Colonic mucosa (tissue), 4 donors: ENCODE data around the gene PLXNA3. TPM values are rescaled to one million over a fixed set of nuclear protein-coding genes. Genes with fewer than 3 reads are reported as not detected.

Experiments
- DNase-seq: peaks from one replicate; pipeline ENCODE4 v3.0.0-alpha.2; 2020
- H3K27ac ChIP-seq: fragments of 200-600 bp; one replicate; pipeline ENCODE4 v1.8.0; 2021
- H3K27me3 ChIP-seq: fragments of 200-600 bp; one replicate; pipeline ENCODE4 v1.8.0; 2021
- H3K36me3 ChIP-seq: fragments of 200-600 bp; one replicate; pipeline ENCODE4 v1.8.0; 2021
- H3K4me1 ChIP-seq: fragments of 200-600 bp; one replicate; pipeline ENCODE4 v1.8.0; 2021; ENCODE audit warnings: mild to moderate bottlenecking
- H3K4me3 ChIP-seq: fragments of 200-600 bp; one replicate; pipeline ENCODE4 v1.8.0; 2021
- H3K9ac ChIP-seq, 2 donors: one replicate each; pipeline ENCODE4 v1.7.0; 2013; ENCODE audit warnings: control low read depth in 2 of 2, low read depth in 2 of 2, low read length in 2 of 2
- H3K9me3 ChIP-seq: fragments of 200-600 bp; one replicate; pipeline ENCODE4 v1.8.0; 2021
- intact Hi-C: fragments of 100-400 bp; cut with DNase I; formaldehyde crosslinking; loops from one replicate; pipeline ENCODE4 v1.14.1; 2022
- total RNA-seq, 2 donors: library from RNA; stranded (reverse); fragmentation: NEBNext Ultra II Directional in 1 of 2; extraction: Animal tissue kit (Norgen Biotek cat#: 25700) in 1 of 2; gene quantifications; one replicate each; pipeline ENCODE4 v1.2.1, GENCODE V29; 2021
- TF ChIP-seq, protein P1 (sequence below): fragments of 200-600 bp; IDR thresholded peaks from one replicate; pipeline ENCODE4 v1.8.0; 2022; ENCODE audit warnings: antibody characterized with exemption, mild to moderate bottlenecking
- donor health status: healthy.
- donor health status: DM: no; HTN: no; CAD: no.
- donor health status: DM: no; HTN: no; CAD: no.

Gene PLXNA3
- total RNA-seq, 2 donors from 2014 or later: 37.7 to 43.9 TPM

- Histone ChIP-seq H3K36me3 (no peaks in the 10 kb centered on the region), H3K9ac (no peak overlapping the region), H3K27me3 (no peaks in the 10 kb centered on the region), H3K9me3 (no peaks in the 10 kb centered on the region), H3K27ac (no peak overlapping the region), H3K4me3 (no peak overlapping the region), H3K4me1 (no peaks in the 10 kb centered on the region)
- no peak for DNase-seq
- intact Hi-C loops: no loop called here
- TF ChIP-seq, protein P1, sequence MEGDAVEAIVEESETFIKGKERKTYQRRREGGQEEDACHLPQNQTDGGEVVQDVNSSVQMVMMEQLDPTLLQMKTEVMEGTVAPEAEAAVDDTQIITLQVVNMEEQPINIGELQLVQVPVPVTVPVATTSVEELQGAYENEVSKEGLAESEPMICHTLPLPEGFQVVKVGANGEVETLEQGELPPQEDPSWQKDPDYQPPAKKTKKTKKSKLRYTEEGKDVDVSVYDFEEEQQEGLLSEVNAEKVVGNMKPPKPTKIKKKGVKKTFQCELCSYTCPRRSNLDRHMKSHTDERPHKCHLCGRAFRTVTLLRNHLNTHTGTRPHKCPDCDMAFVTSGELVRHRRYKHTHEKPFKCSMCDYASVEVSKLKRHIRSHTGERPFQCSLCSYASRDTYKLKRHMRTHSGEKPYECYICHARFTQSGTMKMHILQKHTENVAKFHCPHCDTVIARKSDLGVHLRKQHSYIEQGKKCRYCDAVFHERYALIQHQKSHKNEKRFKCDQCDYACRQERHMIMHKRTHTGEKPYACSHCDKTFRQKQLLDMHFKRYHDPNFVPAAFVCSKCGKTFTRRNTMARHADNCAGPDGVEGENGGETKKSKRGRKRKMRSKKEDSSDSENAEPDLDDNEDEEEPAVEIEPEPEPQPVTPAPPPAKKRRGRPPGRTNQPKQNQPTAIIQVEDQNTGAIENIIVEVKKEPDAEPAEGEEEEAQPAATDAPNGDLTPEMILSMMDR: no peak
These were observed 12.4 kb downstream of the PLXNA3 start for GRCh38 chrX:154470434-154470833.

GRCh38 chrX:154470914-154471568, 13.0 kb downstream of the PLXNA3 start:
- Histone ChIP-seq H3K36me3 (no peaks in the 10 kb centered on the region), H3K9me3 (no peaks in the 10 kb centered on the region), H3K4me3 (no peak overlapping the region), H3K27me3 (no peaks in the 10 kb centered on the region), H3K9ac (no peak overlapping the region), H3K4me1 (no peaks in the 10 kb centered on the region), H3K27ac (no peak overlapping the region)
- DNase-seq: no peak
- intact Hi-C loops: no loop called here
- TF ChIP-seq, protein P1: no peak

DNA sequence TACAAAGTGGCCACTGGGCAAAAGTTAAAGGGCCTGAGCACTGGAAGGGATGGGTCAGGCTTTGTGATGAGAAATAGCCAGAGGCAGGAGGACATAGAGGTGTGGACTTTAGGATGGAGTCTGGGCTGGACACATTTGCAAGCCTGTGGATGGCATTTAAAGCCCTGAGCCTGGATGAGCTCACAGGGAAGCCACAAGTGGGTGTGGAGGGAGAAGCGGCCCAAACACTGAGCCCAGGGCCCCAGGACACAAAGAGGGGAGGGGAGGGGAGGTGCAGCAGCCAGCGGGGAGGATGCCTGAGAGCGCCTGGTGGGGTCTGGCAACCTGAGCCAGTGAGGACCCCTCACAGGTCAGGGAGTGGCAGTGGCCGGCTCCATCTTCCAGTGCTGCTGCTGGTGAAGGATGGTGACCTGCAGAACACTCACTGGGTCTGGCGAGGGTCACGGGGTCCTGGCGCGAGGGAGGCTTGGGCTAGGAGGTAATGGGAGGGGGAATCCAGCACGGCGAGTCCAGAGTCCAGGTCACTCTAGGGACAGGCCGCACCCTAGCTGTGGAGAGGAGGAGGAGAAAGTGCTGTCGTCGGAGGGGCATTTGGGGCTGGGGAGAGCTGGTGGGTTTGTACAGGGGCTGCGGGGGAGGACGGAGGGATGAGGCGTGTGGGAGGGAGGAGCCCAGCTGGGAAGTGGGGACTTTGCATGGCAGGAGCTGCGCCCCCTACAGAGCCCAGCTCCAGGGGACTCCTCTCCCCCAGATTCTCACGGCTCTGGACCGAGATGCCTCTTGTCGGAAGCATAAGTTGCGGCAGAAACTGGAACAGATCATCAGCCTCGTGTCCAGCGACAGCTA, 14.0 kb downstream of the PLXNA3 start:
- intact Hi-C loops: no loop called here
- Histone ChIP-seq H3K27ac (no peak overlapping the region), H3K36me3 (no peaks in the 10 kb centered on the region), H3K9ac (no peak overlapping the region), H3K9me3 (no peaks in the 10 kb centered on the region), H3K4me1 (no peaks in the 10 kb centered on the region), H3K4me3 (no peak overlapping the region), H3K27me3 (no peaks in the 10 kb centered on the region)
- DNase-seq: no peak
- TF ChIP-seq, protein P1: no peak

GRCh38 chrX:154472685-154473632, 14.9 kb downstream of the PLXNA3 start:
- intact Hi-C loops: no loop called here

More at GRCh38 chrX:154472685-154473632, 14.9 kb downstream of the PLXNA3 start:
- no peak overlapping the region for H3K4me3 ChIP-seq
- TF ChIP-seq, protein P1: no peak
- no peak overlapping the region for H3K27ac ChIP-seq
- no peaks in the 10 kb centered on the region for H3K4me1 ChIP-seq
- DNase-seq: no peak
- H3K9me3 ChIP-seq: no peaks in the 10 kb centered on the region
- H3K27me3 ChIP-seq: no peaks in the 10 kb centered on the region
- no peaks in the 10 kb centered on the region for H3K36me3 ChIP-seq
- no peak overlapping the region for H3K9ac ChIP-seq
